ENCODE results near the gene HTR3B.
"Not testable (repeated sequence)": the region's sequence is repeated elsewhere in the genome, so short reads cannot be mapped to it uniquely, and the experiment has no call there.

Gene HTR3B

GRCh38 chr11:113904379-113905101 lies at the start of gene HTR3B:
HTR3B (plus strand) TSS chr11:113904796; CDS start chr11:113904934, 138 bp downstream.
- DNase-seq, result no peak

- no peak for DNase-seq
Measured at GRCh38 chr11:113855803-113856202, 48.8 kb upstream of the HTR3B start.

GRCh38 chr11:113856966-113857759 lies 47.4 kb upstream of the HTR3B start:
- DNase-seq, result no peak

GRCh38 chr11:113859665-113860064 lies 44.9 kb upstream of the HTR3B start:
- no peak for DNase-seq

- no peak for DNase-seq
Measured at GRCh38 chr11:113862435-113862834, 42.2 kb upstream of the HTR3B start.

GRCh38 chr11:113864410-113864809 lies 40.2 kb upstream of the HTR3B start:
- no peak for DNase-seq

GRCh38 chr11:113865873-113866272 lies 38.7 kb upstream of the HTR3B start:
- no peak for DNase-seq

GRCh38 chr11:113867843-113868503 lies 36.6 kb upstream of the HTR3B start:
- no peak for DNase-seq

GRCh38 chr11:113871336-113871735 lies 33.3 kb upstream of the HTR3B start:
- DNase-seq, result no peak

- no peak for DNase-seq
Measured at GRCh38 chr11:113873236-113873626, 31.4 kb upstream of the HTR3B start.

GRCh38 chr11:113874096-113874495 lies 30.5 kb upstream of the HTR3B start:
- no peak for DNase-seq

- peak; percentile 33 for DNase-seq
Measured at GRCh38 chr11:113874581-113875233, 29.9 kb upstream of the HTR3B start.

GRCh38 chr11:113875234-113876073 lies 29.1 kb upstream of the HTR3B start, which contains the start of gene USP28:
USP28 (minus strand) TSS chr11:113875572; CDS start chr11:113875501, 71 bp downstream.
- DNase-seq, result peak; percentile 75

- no peak for DNase-seq
Measured at GRCh38 chr11:113876074-113876797, 28.4 kb upstream of the HTR3B start.

GRCh38 chr11:113876798-113877669 lies 27.6 kb upstream of the HTR3B start:
- DNase-seq, result no peak

GRCh38 chr11:113877670-113878055 lies 26.9 kb upstream of the HTR3B start:
- no peak for DNase-seq

GRCh38 chr11:113879446-113879845 lies 25.1 kb upstream of the HTR3B start:
- DNase-seq, result not testable (repeated sequence)

- DNase-seq, result no peak
Measured at GRCh38 chr11:113880971-113881370, 23.6 kb upstream of the HTR3B start.

- DNase-seq, result no peak
Measured at GRCh38 chr11:113881856-113882255, 22.7 kb upstream of the HTR3B start.

GRCh38 chr11:113884361-113884836 lies 20.2 kb upstream of the HTR3B start:
- DNase-seq, result no peak

All from activated gamma-delta T cell treated with Interleukin-2 at 50 U/mL for 16 hours (primary cell).